ENCODE results near the gene HSD17B10.
A peak's percentile ranks its signal among the peaks of the same experiment; 100 is the strongest.
"Not testable (repeated sequence)": the region's sequence is repeated elsewhere in the genome, so short reads cannot be mapped to it uniquely, and the experiment has no call there.

The HSD17B10 gene

GRCh38 chrX:53435997-53436396, 1.8 kb upstream of the HSD17B10 start:
- peak; percentile 2 for DNase-seq

- DNase-seq = no peak
Observed at GRCh38 chrX:53430231-53430630, 3.9 kb downstream of the HSD17B10 start.

GRCh38 chrX:53429755-53430154, 4.4 kb downstream of the HSD17B10 start:
- DNase-seq = no peak

- DNase-seq = no peak
Observed at GRCh38 chrX:53422861-53423306, 11.3 kb downstream of the HSD17B10 start, which contains the start of gene RIBC1. Gene RIBC1 (plus strand): TSS chrX:53422873. CDS start chrX:53426277, 3,404 bp downstream.

- peak; percentile 97 for DNase-seq
Observed at GRCh38 chrX:53422086-53422860, 11.9 kb downstream of the HSD17B10 start, which contains the start of gene SMC1A. Gene SMC1A (minus strand): TSS chrX:53422654. CDS start chrX:53422600, 54 bp downstream.

- DNase-seq = no peak
Observed at GRCh38 chrX:53421772-53422085, 12.4 kb downstream of the HSD17B10 start.

- DNase-seq = no peak
Observed at GRCh38 chrX:53421125-53421524, 13.0 kb downstream of the HSD17B10 start.

- not testable (repeated sequence) for DNase-seq
Observed at GRCh38 chrX:53420351-53420750, 13.8 kb downstream of the HSD17B10 start.

GRCh38 chrX:53412446-53412845, 21.7 kb downstream of the HSD17B10 start:
- no peak for DNase-seq

GRCh38 chrX:53403535-53403934, 30.6 kb downstream of the HSD17B10 start:
- no peak for DNase-seq

- DNase-seq = no peak
Observed at GRCh38 chrX:53398216-53398615, 36.0 kb downstream of the HSD17B10 start.

- no peak for DNase-seq
Observed at GRCh38 chrX:53395605-53396298, 38.4 kb downstream of the HSD17B10 start.

- DNase-seq = no peak
Observed at GRCh38 chrX:53383376-53384076, 50.6 kb downstream of the HSD17B10 start.

All from NCI-H1048 (cell line).